Sigmoid colon (tissue), 7 donors: ENCODE data around the gene CENPA. TPM values are rescaled to one million over a fixed set of nuclear protein-coding genes. Genes with fewer than 3 reads are reported as not detected.
A peak's percentile ranks its signal among the peaks of the same experiment; 100 is the strongest.

Experiments used
- DNase-seq: peaks from one replicate; pipeline ENCODE4 v3.0.0-alpha.2; 2019
- H3K27ac ChIP-seq, 4 donors: fragments of 200-600 bp; sonication (generic); one replicate each; pipeline ENCODE4 v1.5.1; 2016 to 2019; ENCODE audit warnings: mild to moderate bottlenecking in 1 of 4
- H3K27me3 ChIP-seq, 3 donors: fragments of 200-600 bp; sonication (generic); one replicate each; pipeline ENCODE4 v1.5.1; 2019; ENCODE audit warnings: mild to moderate bottlenecking in 1 of 3
- H3K36me3 ChIP-seq, 4 donors: fragments of 200-600 bp; sonication (generic); one replicate each; pipeline ENCODE4 v1.5.1; 2016 to 2019
- H3K4me1 ChIP-seq, 4 donors: fragments of 200-600 bp; sonication (generic); one replicate each; pipeline ENCODE4 v1.5.1; 2017 to 2019
- H3K4me3 ChIP-seq, 4 donors: fragments of 200-600 bp; sonication (generic); one replicate each; pipeline ENCODE4 v1.5.1; 2017 to 2019; ENCODE audit warnings: mild to moderate bottlenecking in 2 of 4, moderate library complexity in 1 of 4
- H3K9me3 ChIP-seq, 4 donors: fragments of 200-600 bp in 3 of 4; sonication (generic) in 3 of 4; one replicate each; pipeline versions ENCODE4 v1.5.1 to v1.6.1; 2013 to 2019
- CTCF ChIP-seq, 4 experiments: fragments of 450-650 bp in 3 of 4; fragments of 200-600 bp in 1 of 4; IDR thresholded peaks; one replicate each; pipeline ENCODE4 v1.5.1; 2016 to 2019; ENCODE audit warnings: antibody characterized with exemption in 4 of 4, mild to moderate bottlenecking in 3 of 4, moderate library complexity in 2 of 4
- EP300 ChIP-seq, 4 donors: sonication (generic); formaldehyde crosslinking; IDR thresholded peaks; one replicate each; pipeline ENCODE4 v1.6.1; 2017; ENCODE audit warnings: antibody characterized with exemption in 4 of 4
- POLR2A ChIP-seq, 2 donors: fragments of 450-650 bp; IDR thresholded peaks; one replicate each; pipeline ENCODE4 v1.6.1; 2016; ENCODE audit warnings: antibody characterized with exemption in 2 of 2, mild to moderate bottlenecking in 2 of 2, moderate library complexity in 2 of 2
- POLR2AphosphoS5 ChIP-seq, 4 donors: sonication (generic); formaldehyde crosslinking; IDR thresholded peaks; one replicate each; pipeline ENCODE4 v1.6.1; 2017; ENCODE audit warnings: antibody characterized with exemption in 4 of 4
- WGBS, 2 donors: extraction: QIAGEN DNeasy Blood & Tissue Kit; methylation state at CpG; one replicate each; pipeline ENCODE4 v1.1.7; 2013; 5-methylcytosine and 5-hydroxymethylcytosine counted together
- intact Hi-C: fragments of 100-400 bp; cut with DNase I; formaldehyde crosslinking; loops from one replicate; pipeline ENCODE4 v1.15.1; 2023
- polyA plus RNA-seq, 3 donors: library from polyadenylated mRNA; stranded (reverse); fragments of 200-250 nt; gene quantifications; one replicate each; pipeline ENCODE4 v1.2.3, GENCODE V29; 2013
- total RNA-seq, 4 donors: library from RNA; depleted of rRNA; stranded (reverse); fragments of >200 nt; gene quantifications; one replicate each; pipeline ENCODE4 v1.1.0, GENCODE V29; 2016
- donor health status: healthy with polysubstance abuse.
- donor health status: Bipolar disorder and iron deficiency.
- donor health status: healthy.

CENPA gene
- total and polyA plus RNA-seq, 7 donors: 1.2 to 11.6 (median 3.2) TPM; not detected in 4

GRCh38 chr2:26769089-26769761 lies 16.6 kb upstream of the CENPA start:
- Histone ChIP-seq H3K27me3 (no peaks in the 10 kb centered on the region), H3K9me3 (no peaks in the 10 kb centered on the region), H3K36me3 (peaks cover 0 to 6% (median 0%) of the 10 kb centered on the region in 4 donors), H3K4me1 (peaks cover 0 to 86% (median 66%) of the 10 kb centered on the region in 4 donors), H3K27ac (peak overlapping the region; percentile 71 to 80 (median 74)), H3K4me3 (no peak overlapping the region)
- WGBS, 2 donors: 68 to 73% methylated on average over 14 of the region's 14 CpGs
- TF ChIP-seq POLR2A (IDR thresholded peaks at IDR 0.05) (no peak), EP300 (IDR thresholded peaks at IDR 0.05) (no peak), CTCF (IDR thresholded peaks at IDR 0.05) (no peak), POLR2AphosphoS5 (IDR thresholded peaks at IDR 0.05) (peak in 3 of 4 donors; percentile 32 to 74 (median 63))
- peak; percentile 92 for DNase-seq
- intact Hi-C loops: no loop called here

GRCh38 chr2:26770986-26771586 lies 14.8 kb upstream of the CENPA start:
- intact Hi-C loops: no loop called here
- Histone ChIP-seq H3K4me1 (peaks cover 0 to 72% (median 51%) of the 10 kb centered on the region in 4 donors), H3K9me3 (no peaks in the 10 kb centered on the region), H3K36me3 (peaks cover 8 to 24% (median 14%) of the 10 kb centered on the region in 4 donors), H3K27ac (peak overlapping the region; percentile 71 to 80 (median 74)), H3K4me3 (no peak overlapping the region), H3K27me3 (no peaks in the 10 kb centered on the region)
- DNase-seq: peak; percentile 94
- 82 to 83% methylated on average over 6 of the region's 6 CpGs for WGBS, 2 donors
- TF ChIP-seq CTCF (IDR thresholded peaks at IDR 0.05): peak in 2 of 4 experiments; percentile 11 to 21
- no peak for TF ChIP-seq POLR2AphosphoS5 (IDR thresholded peaks at IDR 0.05)
- no peak for TF ChIP-seq POLR2A (IDR thresholded peaks at IDR 0.05)
- TF ChIP-seq EP300 (IDR thresholded peaks at IDR 0.05): no peak

- peaks cover 15 to 37% (median 22%) of the 10 kb centered on the region in 4 donors for H3K36me3 ChIP-seq
- H3K4me3 ChIP-seq: no peak overlapping the region
- TF ChIP-seq EP300 (IDR thresholded peaks at IDR 0.05) (peak in 3 of 4 donors; percentile 62 to 94 (median 66)), POLR2A (IDR thresholded peaks at IDR 0.05) (peak in 1 of 2 donors; percentile 10), POLR2AphosphoS5 (IDR thresholded peaks at IDR 0.05) (peak; percentile 63 to 92 (median 74)), CTCF (IDR thresholded peaks at IDR 0.05) (no peak)
- 25 to 44% methylated on average over 13 of the region's 13 CpGs for WGBS, 2 donors
- peaks cover 0 to 60% (median 46%) of the 10 kb centered on the region in 4 donors for H3K4me1 ChIP-seq
- H3K27me3 ChIP-seq: no peaks in the 10 kb centered on the region
- peak; percentile 98 for DNase-seq
- peak overlapping the region; percentile 71 to 80 (median 74) for H3K27ac ChIP-seq
- intact Hi-C loops: no loop called here
- H3K9me3 ChIP-seq: no peaks in the 10 kb centered on the region
Measured at GRCh38 chr2:26772064-26773001, 13.5 kb upstream of the CENPA start.

- H3K36me3 ChIP-seq: peaks cover 15 to 77% (median 36%) of the 10 kb centered on the region in 4 donors
- peaks cover 0 to 20% (median 19%) of the 10 kb centered on the region in 4 donors for H3K4me1 ChIP-seq
- intact Hi-C loops: no loop called here
- DNase-seq: no peak
- WGBS, 2 donors: 94% methylated on average over 5 of the region's 5 CpGs
- H3K27ac ChIP-seq: no peak overlapping the region
- TF ChIP-seq EP300 (IDR thresholded peaks at IDR 0.05): no peak
- no peak for TF ChIP-seq CTCF (IDR thresholded peaks at IDR 0.05)
- no peak for TF ChIP-seq POLR2AphosphoS5 (IDR thresholded peaks at IDR 0.05)
- no peak for TF ChIP-seq POLR2A (IDR thresholded peaks at IDR 0.05)
- H3K4me3 ChIP-seq: no peak overlapping the region
- H3K9me3 ChIP-seq: no peaks in the 10 kb centered on the region
- H3K27me3 ChIP-seq: no peaks in the 10 kb centered on the region
Measured at GRCh38 chr2:26776195-26776800, 9.6 kb upstream of the CENPA start.
